SH-SY5Y (cell line): ENCODE data around the gene TNFRSF19.

ENCODE experiments used
- GATA2 ChIP-seq: IDR thresholded peaks from 2 replicates; pipeline ENCODE4 v1.6.1; 2011; ENCODE audit warnings: mild to moderate bottlenecking, low read depth, low read length
- GATA3 ChIP-seq: IDR thresholded peaks from 2 replicates; pipeline ENCODE4 v1.6.1; 2011; ENCODE audit warnings: low read depth, mild to moderate bottlenecking, low read length, moderate library complexity

GRCh38 chr13:23643338-23644125, 73.3 kb downstream of the TNFRSF19 start:
- no peak for TF ChIP-seq GATA3
- no peak for TF ChIP-seq GATA2
